ENCODE measurements around the gene KIF20B.

DNA sequence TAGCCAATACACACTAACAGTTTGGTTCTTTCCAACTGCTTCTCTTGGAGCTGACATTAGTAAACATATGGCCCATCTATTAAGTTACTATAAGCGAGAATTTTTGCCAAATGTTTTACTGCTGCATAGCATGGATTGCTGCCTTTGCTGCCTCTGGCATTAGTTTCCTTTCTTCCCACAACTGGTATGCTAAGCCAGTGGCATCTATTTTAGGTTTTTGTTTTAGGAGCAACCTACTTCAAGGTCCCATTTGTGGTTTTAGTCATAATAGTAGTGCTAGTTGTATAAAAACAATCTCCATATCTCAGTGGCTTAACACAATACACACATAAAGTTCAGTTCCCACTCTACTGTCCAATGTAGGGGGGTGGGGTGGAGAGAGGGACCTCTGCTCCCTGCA, 30.5 kb upstream of the KIF20B start:
- TF ChIP-seq POLR2A (IDR thresholded peaks at IDR 0.05), result no peak
- TF ChIP-seq, protein P1, sequence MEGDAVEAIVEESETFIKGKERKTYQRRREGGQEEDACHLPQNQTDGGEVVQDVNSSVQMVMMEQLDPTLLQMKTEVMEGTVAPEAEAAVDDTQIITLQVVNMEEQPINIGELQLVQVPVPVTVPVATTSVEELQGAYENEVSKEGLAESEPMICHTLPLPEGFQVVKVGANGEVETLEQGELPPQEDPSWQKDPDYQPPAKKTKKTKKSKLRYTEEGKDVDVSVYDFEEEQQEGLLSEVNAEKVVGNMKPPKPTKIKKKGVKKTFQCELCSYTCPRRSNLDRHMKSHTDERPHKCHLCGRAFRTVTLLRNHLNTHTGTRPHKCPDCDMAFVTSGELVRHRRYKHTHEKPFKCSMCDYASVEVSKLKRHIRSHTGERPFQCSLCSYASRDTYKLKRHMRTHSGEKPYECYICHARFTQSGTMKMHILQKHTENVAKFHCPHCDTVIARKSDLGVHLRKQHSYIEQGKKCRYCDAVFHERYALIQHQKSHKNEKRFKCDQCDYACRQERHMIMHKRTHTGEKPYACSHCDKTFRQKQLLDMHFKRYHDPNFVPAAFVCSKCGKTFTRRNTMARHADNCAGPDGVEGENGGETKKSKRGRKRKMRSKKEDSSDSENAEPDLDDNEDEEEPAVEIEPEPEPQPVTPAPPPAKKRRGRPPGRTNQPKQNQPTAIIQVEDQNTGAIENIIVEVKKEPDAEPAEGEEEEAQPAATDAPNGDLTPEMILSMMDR (IDR thresholded peaks at IDR 0.05), result no peak
